NCI-H1092 treated with DMSO at 0.1 percent for 48 hours (cell line): Measurements from ENCODE around the gene TDRD7.

Experiments
- DNase-seq: peaks from one replicate; lab custom pipeline; 2025; lab: John Stamatoyannopoulos, UW

The TDRD7 gene

DNA sequence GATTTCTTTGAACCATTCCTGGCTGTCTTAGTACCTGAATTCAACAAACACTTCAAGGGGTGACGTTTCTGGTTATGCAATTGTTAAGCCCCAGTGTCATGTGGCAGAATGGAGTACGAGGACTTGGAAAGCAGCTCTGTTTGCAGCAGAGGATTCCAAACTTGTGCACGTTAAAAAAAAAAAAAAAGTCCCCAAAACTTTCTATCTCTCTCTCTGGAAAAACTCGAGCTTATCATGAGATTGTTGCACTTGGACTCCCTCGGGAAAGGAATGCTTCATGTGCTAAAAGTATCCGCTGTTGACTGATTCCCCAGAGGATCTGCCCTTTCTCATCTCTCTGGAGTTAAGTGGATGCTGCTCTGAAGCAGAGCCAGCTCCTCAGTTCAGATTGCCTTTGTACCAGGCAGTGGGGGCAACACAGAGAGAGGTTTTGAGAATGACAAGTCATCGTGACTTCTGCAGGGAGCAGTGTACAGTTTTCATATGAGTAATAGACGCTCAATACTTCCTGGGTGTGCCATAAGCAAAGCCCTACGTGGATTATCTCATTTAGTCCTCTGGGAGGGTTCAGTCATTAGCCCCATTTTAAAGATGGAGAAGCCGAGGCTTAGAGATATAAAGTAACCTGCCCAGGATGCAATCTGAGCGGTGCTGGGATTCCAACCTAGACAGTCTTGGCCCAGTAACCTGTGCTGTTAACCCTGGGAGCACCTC is 117.6 kb downstream of the TDRD7 start:
- DNase-seq = no peak

DNA sequence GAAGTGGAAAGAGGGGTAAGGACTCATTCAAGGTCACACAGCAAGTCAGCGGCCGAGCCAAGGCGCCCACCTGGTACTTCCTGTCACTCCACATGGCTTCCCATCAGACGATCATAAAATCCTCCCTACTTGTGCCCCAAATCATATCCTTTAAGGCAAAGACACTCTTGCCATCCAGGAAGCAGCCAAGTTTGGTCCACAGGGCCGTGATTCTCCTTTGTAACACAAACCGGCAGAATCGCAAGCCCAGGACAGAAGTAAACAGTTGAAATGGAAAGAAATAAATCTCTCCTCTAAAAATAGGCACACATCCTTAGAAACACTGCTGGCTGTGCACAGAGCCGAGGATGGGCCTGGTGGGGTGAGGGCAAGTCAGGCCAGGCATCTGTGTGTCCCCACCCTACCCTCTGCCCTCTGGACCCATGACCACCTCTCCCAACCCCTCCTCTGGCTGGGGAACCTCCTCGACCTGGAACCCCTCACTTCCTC is 120.0 kb downstream of the TDRD7 start:
- no peak for DNase-seq

DNA sequence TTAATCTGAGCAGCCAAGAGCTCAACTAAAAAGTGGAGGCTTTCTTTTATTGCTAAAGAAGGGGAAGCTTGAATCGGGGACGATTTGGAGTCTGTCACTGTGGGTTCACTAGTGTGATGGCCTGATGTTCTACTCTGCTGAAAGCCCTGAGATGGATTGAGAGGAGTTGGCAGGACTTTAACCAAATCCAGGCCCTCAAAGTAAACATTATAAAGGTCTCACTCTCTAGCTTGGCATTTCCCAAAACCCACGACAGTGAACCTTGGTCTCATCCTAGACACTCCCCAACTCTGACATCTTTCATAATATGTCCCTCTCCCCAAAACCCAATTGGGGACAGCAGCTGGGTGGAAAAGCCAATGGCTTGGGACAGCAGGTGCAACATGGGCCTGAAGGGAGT is 122.3 kb downstream of the TDRD7 start:
- DNase-seq = no peak

DNA sequence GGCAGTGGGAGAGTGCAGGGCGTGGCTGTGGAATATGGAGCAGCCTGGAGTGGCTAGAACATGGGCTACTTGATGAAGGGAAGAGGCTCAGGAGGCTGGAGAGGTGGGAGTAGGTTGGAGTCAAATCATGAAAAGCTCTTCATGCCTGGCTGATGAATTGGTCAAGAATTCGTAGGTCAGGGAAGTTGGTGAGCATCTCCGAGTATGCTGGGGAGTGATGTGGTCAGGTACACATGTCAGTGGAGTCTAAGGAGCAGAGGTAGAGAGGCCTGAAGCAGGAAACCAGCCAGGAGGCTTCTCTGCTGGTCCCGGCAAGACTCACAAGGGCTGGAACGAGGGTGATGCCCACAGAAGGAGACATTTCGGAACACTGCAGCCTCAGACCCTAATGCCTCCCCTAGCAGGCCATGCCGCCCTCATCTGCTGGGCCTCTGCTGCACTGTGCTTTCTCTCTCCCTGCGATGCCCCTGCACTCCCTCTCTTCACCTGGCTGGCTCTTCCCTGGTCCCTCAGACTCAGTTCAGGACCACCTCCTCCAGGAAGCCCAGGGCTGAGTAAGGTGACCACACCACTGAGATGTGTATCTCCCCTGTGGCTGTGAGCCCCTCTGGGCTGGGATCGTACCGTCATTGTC is 123.2 kb downstream of the TDRD7 start:
- DNase-seq = no peak

DNA sequence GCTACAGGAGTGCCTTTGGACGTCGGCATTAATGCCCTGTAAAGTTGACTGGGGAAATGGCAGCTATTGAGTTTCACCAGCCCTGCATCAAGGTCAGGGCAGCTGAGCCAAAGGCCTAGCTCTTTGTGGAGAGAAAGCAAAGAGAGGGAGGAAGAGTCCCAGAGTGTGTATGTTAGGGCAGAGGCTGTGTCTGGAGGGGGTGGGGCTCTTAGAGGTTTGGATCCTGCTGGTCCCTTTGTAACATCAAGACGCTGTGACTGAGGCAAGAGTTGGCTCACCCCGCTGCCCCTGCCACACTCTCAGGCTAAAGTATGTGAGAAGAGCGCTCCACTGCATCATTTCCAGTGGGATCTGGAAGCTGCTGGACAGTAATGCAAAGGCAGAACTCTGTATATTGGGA is 123.9 kb downstream of the TDRD7 start:
- DNase-seq = no peak

DNA sequence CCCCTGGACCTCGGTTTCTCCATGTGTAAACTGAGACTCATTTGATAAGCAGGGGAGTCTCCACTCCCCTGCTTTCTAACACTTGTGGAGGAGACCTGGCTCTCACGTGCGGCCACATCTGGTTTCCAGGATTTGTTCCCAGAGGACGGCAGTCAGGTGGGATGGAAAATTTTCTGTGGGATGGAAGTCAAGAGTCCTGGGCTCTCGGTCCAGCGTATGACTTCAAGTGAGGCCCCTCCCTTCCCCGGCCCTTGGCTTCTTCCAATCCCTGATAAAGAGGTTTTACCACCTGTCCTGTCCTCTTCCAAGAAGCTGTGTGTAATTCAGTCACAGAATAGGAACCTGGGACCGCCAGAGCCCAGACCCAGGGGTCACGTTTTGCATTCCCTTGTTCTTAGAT is 124.6 kb downstream of the TDRD7 start:
- DNase-seq = no peak

DNA sequence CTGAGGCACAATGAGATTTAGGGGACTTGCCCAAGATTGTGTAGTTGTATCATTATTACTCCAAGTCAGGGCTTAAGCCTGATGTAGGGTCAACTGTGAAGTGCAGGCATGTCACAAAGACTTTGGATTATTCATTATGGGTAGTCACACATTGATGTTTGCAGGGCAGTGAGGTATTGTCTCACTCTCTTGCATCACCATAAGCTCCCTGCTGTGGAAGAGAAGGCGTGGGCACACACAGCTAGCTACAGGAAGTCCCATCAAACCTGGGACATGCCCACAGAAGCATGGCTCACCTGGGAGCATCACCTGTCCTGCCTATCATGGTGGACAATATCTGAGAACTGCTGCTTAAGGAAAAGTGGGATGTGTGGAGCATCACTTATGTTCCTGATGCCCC is 131.7 kb downstream of the TDRD7 start:
- no peak for DNase-seq

DNA sequence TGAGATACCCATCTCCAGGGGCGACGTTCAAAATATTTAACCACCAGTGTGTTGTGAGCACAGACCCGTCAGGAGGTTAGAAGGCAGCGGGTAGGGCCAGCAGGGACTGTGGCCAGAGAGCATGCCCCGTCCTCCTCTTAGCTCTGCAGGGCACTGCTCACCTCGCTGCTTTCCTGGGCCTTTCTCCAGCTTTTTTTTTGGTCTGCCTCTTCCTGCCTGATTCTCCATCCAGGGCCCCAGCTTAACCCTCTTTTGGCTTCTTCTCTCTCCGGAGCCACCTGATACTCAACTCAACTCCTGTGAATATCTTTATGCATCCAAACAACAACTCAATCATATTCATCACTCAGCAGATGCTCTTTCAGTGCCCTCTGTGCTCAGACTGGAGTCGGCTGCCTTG is 133.6 kb downstream of the TDRD7 start:
- no peak for DNase-seq
